ENCODE data around the gene HEATR1.
"Not testable (repeated sequence)": the region's sequence is repeated elsewhere in the genome, so short reads cannot be mapped to it uniquely, and the experiment has no call there.

The HEATR1 gene

DNA sequence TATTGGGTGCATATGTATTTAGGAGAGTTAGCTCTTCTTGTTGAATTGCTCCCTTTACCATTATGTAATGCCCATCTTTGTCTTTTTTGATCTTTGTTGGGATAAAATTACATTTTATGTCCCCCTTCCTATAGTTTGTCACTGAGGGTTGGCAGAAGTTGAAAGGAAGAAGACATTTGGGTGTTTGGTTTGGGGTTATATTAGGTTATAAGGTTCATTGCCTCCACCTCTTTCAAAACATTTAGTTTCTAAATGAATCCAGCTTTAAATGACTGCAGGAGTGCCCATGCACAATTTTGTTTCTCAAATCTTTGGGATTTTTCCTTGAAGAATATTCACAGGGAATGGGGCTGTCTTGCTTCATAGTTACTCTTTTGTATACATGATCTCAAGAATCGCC is 95.1 kb downstream of the HEATR1 start:
- DNase-seq = no peak

DNA sequence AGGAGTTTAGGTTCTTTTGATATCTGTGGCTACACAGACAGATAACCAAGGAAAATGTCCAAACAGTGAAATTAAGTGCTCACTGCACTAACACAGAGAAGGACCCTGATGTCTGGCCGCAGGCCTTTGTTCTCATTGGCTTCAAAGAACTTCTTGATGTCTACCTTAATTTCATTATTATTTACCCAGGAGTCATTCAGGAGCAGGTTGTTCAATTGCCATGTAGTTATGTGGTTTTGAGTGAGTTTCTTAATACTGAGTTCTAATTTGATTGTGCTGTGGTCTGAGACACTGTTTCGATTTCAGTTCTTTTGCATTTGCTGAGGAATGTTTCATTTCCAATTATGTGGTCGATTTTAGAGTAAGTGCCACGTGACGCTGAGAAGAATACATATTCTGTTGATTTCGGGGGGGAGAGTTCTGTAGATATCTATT is 95.7 kb downstream of the HEATR1 start:
- no peak for DNase-seq

DNA sequence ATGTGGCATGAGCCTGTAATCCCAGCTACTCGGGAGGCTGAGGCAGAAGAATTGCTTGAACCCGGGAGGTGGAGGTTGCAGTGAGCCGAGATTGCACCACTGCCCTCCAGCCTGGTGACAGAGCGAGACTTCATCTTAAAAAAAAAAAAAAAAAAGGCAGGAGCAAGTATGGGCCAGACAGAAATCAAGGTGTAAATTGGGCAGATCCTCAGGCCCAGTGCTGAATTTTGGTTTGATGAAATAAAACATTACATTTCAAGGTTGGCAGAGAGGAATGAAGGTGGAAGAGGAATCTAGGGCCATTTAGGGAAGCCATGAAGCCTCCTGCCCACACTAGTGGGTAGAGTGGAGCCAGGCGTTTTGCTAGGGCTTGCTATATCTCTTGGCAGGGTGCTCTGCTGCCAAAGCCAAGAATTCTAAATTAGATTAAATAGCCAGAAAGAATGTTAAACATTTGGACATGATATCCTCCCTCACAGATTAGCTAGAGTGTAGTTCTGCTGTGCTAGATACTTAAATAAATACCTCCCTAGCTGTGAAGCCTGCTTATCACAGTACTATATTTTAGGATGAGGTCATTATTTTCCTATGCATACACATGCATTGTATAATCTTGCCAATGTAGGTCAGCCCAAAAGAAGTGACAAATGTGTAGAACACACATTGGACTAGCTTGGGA is 97.2 kb downstream of the HEATR1 start:
- no peak for DNase-seq

DNA sequence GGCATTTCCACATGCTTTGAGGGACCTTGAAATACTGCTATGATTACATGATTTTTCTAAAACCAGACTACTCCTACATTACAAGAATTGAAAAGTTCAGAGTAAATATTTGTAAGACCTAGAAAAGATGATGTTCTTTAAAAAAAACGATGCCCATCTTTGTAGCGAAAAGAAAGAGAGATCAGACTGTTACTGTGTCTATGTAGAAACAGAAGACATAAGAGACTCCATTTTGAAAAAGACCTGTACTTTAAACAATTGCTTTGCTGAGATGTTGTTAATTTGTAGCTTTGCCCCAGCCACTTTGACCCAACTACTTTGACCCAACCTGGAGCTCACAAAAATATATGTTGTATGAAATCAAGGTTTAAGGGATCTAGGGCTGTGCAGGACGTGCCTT is 100.0 kb downstream of the HEATR1 start:
- DNase-seq = not testable (repeated sequence)

DNA sequence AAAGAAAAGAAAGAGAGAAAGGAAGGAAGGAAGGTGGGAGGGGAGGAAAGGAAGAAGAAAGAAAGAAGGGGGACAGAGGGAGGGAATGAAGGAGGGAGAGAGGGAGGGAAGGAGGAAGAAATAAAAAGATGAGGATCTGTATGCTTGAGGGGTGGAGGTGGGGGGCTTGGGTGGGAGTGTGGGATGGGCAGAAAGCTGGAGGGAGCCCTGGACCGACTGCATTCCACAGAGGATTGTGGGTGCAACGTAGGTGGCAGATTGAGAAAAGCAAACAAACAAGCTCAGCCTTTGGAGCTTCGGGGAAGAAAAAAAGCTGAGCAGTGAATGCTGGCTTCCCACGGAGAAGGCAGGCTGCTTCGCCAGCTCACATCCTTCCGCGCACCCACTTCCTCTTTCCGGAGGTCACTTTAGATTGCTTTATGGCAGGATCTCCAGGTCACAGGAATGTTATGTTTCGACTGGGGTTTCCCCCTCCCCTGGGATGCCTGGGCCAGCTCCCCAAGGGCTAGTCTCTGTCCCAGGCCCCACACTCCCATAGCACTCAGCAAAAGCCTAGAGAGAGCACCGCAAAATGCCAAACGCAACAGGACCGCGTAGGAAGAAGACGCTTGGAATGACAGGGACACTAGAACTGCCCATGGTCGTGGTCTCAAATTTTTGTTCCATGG is 101.2 kb downstream of the HEATR1 start:
- peak; percentile 60 for DNase-seq

DNA sequence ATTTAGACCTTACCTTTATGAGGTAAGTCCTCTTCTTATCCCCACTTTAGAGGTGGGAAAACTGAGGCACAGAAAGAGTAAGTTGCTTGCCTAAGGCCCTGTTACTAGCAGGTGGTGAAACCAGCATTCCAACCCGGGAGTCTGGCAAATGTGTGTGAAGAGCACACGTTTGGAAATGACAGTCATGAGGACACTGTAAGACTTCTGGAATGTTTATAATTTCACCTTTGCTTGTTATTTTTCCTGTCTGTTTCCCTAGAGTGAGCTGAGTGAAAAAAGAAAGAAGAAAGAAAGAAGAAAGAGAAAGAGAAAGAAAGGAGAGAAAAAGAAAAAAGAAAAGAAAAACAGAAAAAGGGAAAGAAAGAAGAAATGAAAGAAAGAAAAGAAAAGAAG is 101.7 kb downstream of the HEATR1 start:
- no peak for DNase-seq

DNA sequence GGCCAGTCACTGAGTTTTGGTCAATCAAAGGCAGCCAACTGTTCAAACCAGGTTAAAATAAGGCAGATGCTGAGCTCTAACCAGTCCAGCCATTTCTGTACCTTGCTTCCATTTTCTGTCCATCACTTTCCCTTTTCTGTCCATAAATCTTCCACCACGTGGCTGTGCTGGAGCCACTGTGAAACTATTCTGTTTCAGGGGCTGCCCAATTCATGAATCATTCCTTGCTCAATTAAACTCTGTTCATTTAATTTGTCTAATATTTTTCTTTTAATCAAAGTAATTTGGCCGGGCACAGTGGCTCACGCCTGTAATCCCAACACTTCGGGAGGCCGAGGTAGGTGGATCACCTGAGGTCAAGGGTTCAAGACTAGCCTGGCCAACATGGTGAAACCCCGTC is 103.2 kb downstream of the HEATR1 start:
- DNase-seq = no peak
